Measurements from ENCODE around the gene SCAANT1. TPM values are rescaled to one million over a fixed set of nuclear protein-coding genes. Genes with fewer than 3 reads are reported as not detected.

Gene SCAANT1
- total RNA-seq: not detected
- long read RNA-seq: 0 reads

GRCh38 chr3:63911873-63912767, at the start of gene SCAANT1:
Gene SCAANT1 (minus strand): TSS chr3:63912383.
- DNase-seq (ENCODE audit: low spot score): peak; percentile 96

DNA sequence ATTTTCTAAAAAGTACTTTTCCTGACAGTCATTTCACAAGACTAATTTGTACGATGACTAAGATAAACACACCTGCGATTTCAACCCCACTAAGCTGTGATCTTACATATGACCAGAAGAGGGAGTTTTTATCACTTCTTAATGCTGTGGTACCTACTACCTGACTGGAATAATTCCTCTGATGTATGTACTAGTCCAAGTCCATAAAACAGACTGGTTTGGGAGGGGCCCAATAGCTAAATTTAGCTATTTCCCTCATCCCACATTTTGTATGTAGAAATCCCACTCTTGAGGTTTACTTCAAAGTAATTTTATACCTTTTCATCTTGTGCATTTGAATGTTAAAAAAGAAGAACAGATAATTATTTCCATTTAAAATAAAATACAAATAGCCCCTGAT, 49.7 kb upstream of the SCAANT1 start:
- no peak for DNase-seq (ENCODE audit: low spot score)

DNA sequence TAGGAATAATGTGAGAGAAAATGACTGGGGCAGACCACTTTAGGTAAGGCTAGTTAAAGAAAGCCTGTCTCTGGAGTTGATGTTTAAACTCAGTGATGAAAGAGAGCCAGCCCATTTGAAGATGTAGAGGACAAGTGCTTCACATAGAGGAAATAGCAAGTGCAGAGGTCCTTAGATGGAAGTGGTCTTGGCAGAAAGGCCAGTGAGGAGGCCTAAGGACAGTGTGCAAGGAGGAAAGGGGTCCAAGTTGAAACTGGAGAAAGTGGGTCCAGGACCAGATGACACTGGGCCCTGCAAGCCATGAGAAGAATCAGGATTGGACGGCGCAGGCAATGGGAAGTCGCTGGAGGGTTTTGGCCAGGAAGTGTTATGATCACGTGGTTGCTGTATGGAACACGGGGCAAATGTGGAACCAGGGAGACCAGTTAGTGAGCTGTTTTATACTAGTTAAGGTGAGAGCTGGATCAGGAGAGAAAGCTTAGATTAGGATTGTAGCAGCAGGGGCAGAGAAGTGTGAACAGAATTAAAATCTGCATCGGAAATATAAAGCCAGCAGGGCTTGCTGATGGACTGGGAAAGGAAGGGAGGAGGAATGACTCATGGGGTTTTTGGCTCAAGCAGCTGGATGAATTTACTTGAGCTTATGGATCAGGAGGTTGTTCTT, 48.0 kb upstream of the SCAANT1 start:
- no peak for DNase-seq (ENCODE audit: low spot score)

DNA sequence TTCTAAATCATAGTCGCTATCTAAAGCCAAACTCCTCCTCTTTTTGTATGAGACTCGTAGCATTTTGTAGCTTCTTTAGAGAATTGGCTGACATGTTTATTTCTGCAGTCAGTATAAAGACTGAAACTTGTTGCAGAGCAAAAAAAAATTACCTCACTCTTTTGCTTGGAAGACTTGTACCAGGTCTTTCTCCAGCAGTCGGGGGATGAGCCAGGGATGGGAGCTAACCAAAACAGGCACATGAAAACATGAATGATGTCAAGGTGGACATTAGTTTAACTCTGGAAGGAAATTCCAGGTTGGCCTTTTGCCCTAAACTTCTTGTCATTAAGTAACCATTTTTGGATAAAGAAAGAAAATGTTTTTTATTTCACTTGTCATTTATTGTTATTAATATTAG, 47.0 kb upstream of the SCAANT1 start:
- no peak for DNase-seq (ENCODE audit: low spot score)

DNA sequence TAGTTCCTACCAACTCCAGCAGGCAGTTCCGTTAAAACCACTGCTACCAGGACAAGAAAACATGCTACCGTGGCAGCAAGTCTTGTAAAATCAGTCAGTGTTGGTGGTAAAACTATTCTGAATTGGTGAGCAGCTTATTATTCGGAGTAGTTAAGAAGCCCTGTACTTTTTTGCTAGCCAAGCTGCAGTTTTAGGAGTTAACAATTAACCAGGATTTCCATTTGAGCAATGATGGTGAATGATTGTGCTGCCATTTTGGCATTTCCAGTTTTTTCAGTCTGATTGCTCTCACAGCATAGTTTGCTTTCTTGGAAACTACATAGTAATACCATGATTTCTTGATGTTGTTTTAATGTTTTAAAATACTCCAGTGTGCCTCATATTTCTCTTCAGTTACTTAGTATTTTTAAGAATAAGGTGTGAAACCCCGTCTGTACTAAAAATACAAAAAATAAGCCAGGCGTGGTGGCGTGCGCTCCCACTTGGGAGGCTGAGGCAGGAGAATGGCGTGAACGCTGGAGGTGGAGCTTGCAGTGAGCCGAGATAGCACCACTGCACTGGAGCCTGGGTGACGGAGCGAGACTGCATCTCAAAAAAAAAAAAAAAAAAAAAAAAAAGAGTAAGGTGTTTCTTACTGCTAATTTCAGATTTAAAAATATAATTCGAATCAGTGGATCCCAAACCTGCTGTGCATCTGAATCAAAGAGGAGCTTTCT, 43.8 kb upstream of the SCAANT1 start:
- DNase-seq (ENCODE audit: low spot score): no peak

GRCh38 chr3:63955036-63955650, 43.0 kb upstream of the SCAANT1 start:
- no peak for DNase-seq (ENCODE audit: low spot score)

DNA sequence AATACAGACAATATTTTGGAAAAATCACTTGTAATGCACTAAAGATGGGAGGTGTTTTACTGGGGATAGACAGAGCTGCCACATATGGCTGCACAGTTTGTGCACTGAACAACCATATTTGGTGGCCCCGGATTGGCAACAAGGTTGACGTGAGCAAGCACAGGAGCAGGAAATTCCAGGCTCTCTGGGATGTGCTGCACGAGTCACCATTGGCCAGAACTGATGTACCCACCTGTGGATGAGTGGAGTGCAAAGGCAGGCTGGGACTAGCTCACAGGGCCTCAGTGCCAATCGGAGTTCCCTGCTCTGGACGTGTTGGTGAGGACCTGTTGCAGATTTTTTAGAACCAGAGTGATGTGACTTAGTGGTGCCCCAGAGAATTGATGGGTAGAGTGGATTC, 42.0 kb upstream of the SCAANT1 start:
- DNase-seq (ENCODE audit: low spot score): no peak

GRCh38 chr3:63952248-63952594, 40.0 kb upstream of the SCAANT1 start:
- no peak for DNase-seq (ENCODE audit: low spot score)

- DNase-seq (ENCODE audit: low spot score): no peak
Observed at GRCh38 chr3:63951492-63952247, 39.5 kb upstream of the SCAANT1 start.

- DNase-seq (ENCODE audit: low spot score): no peak
Observed at GRCh38 chr3:63950698-63951097, 38.5 kb upstream of the SCAANT1 start.

DNA sequence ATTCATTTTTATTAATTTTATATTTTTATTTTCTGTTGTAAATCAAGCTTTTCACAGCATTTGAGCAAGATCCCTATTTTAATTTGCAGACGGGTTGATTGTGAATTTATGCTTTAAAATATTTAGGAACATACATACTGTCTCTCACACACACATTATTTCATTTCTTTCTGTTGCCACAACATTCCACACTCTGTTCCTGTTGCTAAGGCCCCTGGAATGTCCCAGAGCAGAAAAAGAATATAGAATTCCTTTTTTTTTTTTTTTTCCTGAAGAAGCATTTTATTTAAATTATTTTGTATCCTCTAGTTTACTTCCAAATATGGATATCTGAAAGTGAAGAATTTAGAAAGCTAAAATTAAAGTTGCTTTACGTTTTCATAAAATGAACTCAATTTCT, 36.8 kb upstream of the SCAANT1 start:
- no peak for DNase-seq (ENCODE audit: low spot score)

- no peak for DNase-seq (ENCODE audit: low spot score)
Observed at GRCh38 chr3:63947594-63947993, 35.4 kb upstream of the SCAANT1 start.

DNA sequence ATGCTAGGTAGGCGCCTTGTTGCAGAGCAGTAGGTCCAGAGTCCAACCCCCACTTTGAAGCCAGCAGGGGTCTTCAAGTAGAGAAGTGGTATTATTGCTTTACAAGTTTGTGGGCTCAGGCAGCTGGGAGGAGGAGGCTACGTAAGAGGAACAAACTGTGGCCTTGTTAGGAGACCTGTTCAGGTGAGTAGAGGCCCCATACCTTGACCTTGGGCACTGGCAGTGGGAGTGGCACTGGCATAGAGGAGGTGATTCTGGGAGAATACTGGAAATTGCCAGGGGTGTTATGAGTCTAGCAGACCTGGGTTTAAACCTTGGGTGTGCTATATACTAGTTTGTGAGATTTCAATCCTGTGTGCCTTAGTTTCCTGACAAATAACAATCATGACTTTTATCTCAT, 34.6 kb upstream of the SCAANT1 start:
- DNase-seq (ENCODE audit: low spot score): no peak

- no peak for DNase-seq (ENCODE audit: low spot score)
Observed at GRCh38 chr3:63945558-63946096, 33.4 kb upstream of the SCAANT1 start.

GRCh38 chr3:63943678-63944077, 31.5 kb upstream of the SCAANT1 start:
- DNase-seq (ENCODE audit: low spot score): no peak

DNA sequence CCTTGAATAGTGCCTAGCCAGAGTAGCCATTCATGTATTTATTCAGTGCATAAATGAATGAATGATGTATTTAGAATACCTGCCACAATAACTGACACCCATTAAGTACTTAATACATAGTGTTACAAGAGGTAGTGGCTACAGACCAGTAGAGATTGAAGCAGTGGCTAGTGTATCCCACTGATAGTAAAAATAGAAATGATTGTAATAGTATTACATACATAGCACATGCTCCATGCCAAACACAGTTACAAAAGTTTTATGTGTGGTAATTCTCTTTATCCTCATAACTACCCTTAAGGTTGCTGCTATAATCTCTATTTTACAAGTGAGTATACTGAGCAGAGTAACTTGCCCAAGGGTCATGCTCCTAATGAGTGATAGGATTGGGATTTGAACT, 30.3 kb upstream of the SCAANT1 start:
- no peak for DNase-seq (ENCODE audit: low spot score)

DNA sequence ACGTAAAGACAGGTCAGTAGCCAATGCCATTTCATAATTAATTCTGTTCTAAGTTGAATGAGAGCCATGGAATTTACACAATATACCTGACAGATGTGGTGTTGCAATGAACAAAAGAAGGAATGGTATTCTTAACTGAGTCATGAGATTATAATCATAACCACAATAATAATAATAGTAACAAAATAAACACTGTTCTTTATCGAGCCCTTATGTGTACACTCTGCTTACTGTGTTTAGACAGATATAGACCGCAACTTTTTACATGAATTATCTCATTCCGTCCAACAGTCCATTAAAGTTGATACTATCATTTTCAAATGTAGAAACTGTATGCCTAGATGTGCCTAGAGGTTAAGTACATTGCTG, 28.2 kb upstream of the SCAANT1 start:
- DNase-seq (ENCODE audit: low spot score): no peak

DNA sequence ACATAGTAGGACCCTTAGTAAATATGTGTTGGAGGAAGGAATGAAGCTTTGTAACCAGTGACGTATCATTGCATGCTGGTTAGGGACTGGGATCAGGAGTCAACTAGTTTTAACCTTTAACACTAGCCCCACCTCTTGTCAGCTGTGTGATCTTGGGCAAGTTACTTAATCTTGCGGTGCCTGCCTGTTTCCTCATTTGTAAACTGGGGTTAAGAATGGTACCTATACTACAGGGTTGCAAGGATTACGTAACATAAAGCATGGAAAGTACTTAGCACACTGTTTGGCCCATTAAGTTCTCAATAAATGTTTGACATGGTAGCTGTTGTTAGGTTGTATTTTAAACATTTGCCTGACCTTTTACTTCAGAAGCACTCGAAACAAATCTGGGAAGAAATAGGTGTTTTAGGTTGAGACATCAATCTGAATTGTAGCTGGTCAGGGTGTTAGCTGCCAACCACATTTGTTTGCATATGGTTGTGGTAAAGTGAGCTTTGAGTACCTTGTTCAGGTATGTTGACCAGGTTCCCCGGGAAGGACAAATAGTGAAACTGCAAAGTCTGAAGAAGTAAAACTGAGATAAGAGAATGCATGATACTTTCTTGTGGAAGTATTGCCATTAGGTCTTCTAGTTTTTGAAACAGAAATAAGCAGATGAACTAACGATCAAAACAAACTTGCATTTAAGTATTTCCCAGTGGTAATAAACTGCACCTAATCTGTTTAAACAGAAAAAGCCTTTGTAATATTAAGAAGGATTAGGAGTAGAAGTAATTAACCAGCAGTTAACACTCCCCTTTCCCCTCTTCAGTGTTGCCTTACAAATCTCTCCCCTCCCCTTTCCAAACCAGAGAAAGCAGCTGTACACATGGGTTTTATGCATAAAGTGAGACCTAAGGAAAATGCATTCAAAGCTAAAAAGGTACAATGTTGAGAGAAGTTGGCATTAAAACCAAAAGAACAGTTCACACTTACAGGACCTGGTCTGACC, 25.8 kb upstream of the SCAANT1 start:
- no peak for DNase-seq (ENCODE audit: low spot score)

DNA sequence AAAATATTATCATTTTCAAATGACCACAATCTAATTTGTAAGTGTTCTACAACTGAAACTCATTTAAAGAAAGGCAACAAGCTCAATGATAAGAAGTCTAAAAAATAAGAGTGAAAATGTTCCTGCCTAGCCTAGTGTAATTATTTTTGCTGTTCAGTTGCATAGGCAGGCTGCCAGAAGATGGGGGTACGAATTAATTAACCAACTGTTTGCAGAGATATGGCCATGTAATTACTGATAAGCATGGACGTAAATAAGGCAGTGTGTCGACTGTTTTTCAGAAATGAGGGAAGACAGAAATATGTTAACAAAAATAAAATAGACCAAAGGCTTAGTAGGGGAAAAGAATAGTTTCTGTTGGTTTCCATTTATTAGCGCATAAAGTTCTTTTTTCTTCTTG, 24.7 kb upstream of the SCAANT1 start:
- DNase-seq (ENCODE audit: low spot score): no peak
